ENCODE measurements around the gene CDSN. TPM values are rescaled to one million over a fixed set of nuclear protein-coding genes. Genes with fewer than 3 reads are reported as not detected.

CDSN gene
- polyA plus RNA-seq, 1 donor (not counting 4 experiments of a cell fraction or from before 2014, with no cell fraction given), result 4.0 TPM

GRCh38 chr6:31112478-31112877 lies 7.8 kb downstream of the CDSN start, which contains the start of gene C6orf15:
Gene C6orf15, minus strand, starts transcription at chr6:31112575. Its CDS starts 20 bp downstream, at chr6:31112555.
- Histone ChIP-seq H2AFZ (ENCODE audit: control insufficient read depth, low read length) (no peak within 1 kb of the TSS), H3K27ac (ENCODE audit: control insufficient read depth, insufficient read depth, low read length) (no peak within 1 kb of the TSS), H3K4me1 (ENCODE audit: control insufficient read depth, extremely low read depth, insufficient read depth, low read length) (peaks cover 38% of the 10 kb centered on the region), H3K27me3 (ENCODE audit: control insufficient read depth, extremely low read depth, insufficient read depth, low read length) (no peaks in the 10 kb centered on the region), H3K9ac (ENCODE audit: control insufficient read depth, extremely low read depth, insufficient read depth, low read length) (no peak within 1 kb of the TSS), H3K79me2 (ENCODE audit: control insufficient read depth, insufficient read depth, low read length) (peaks cover 25% of the 10 kb centered on the region), H4K20me1 (ENCODE audit: control insufficient read depth, extremely low read depth, insufficient read depth, low read length) (no peaks in the 10 kb centered on the region), H3K36me3 (ENCODE audit: control insufficient read depth in 2 of 2, extremely low read depth in 1 of 2, insufficient read depth in 2 of 2, low read length in 2 of 2) (peaks cover 3 to 4% of the 10 kb centered on the region in 2 experiments), H3K9me1 (ENCODE audit: control insufficient read depth, extremely low read depth, insufficient read depth, low read length) (no peaks in the 10 kb centered on the region), H3K9me3 (ENCODE audit: control insufficient read depth, low read depth, low read length) (no peaks in the 10 kb centered on the region), H3K4me3 (ENCODE audit: control insufficient read depth in 2 of 3, extremely low read depth in 1 of 3, insufficient read depth in 2 of 3, low read depth in 1 of 3, low read length in 3 of 3) (no peak within 1 kb of the TSS), H3K4me2 (ENCODE audit: control insufficient read depth, extremely low read depth, insufficient read depth, low read depth, low read length) (no peak within 1 kb of the TSS)
- DNase-seq (ENCODE audit: low read depth, low spot score) (no peak), FAIRE-seq (no peak)
- dilution Hi-C loops (cut with MboI; ENCODE audit: extremely low pct_ligation_motif_present, low sequenced_read_pairs), result no loop called here
- TF ChIP-seq, protein P1, sequence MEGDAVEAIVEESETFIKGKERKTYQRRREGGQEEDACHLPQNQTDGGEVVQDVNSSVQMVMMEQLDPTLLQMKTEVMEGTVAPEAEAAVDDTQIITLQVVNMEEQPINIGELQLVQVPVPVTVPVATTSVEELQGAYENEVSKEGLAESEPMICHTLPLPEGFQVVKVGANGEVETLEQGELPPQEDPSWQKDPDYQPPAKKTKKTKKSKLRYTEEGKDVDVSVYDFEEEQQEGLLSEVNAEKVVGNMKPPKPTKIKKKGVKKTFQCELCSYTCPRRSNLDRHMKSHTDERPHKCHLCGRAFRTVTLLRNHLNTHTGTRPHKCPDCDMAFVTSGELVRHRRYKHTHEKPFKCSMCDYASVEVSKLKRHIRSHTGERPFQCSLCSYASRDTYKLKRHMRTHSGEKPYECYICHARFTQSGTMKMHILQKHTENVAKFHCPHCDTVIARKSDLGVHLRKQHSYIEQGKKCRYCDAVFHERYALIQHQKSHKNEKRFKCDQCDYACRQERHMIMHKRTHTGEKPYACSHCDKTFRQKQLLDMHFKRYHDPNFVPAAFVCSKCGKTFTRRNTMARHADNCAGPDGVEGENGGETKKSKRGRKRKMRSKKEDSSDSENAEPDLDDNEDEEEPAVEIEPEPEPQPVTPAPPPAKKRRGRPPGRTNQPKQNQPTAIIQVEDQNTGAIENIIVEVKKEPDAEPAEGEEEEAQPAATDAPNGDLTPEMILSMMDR (optimal IDR thresholded peaks at IDR 0.05 in 1 of 3, IDR thresholded peaks at IDR 0.05 in 1 of 3, conservative IDR thresholded peaks at IDR 0.05 in 1 of 3; ENCODE audit: extremely low read depth in 1 of 3, insufficient read depth in 2 of 3, low read length in 3 of 3), result no peak
- TF ChIP-seq EZH2 (IDR thresholded peaks at IDR 0.05; ENCODE audit: low read length), result no peak

GRCh38 chr6:31111712-31112111 lies 8.5 kb downstream of the CDSN start:
- Histone ChIP-seq H3K4me1 (ENCODE audit: control insufficient read depth, extremely low read depth, insufficient read depth, low read length) (peaks cover 31% of the 10 kb centered on the region), H3K9me1 (ENCODE audit: control insufficient read depth, extremely low read depth, insufficient read depth, low read length) (no peaks in the 10 kb centered on the region), H3K27me3 (ENCODE audit: control insufficient read depth, extremely low read depth, insufficient read depth, low read length) (no peaks in the 10 kb centered on the region), H3K27ac (ENCODE audit: control insufficient read depth, insufficient read depth, low read length) (no peak overlapping the region), H3K4me3 (ENCODE audit: control insufficient read depth in 2 of 3, extremely low read depth in 1 of 3, insufficient read depth in 2 of 3, low read depth in 1 of 3, low read length in 3 of 3) (no peak overlapping the region), H3K36me3 (ENCODE audit: control insufficient read depth in 2 of 2, extremely low read depth in 1 of 2, insufficient read depth in 2 of 2, low read length in 2 of 2) (no peaks in the 10 kb centered on the region), H3K4me2 (ENCODE audit: control insufficient read depth, extremely low read depth, insufficient read depth, low read depth, low read length) (no peak overlapping the region), H2AFZ (ENCODE audit: control insufficient read depth, low read length) (no peak overlapping the region), H3K9me3 (ENCODE audit: control insufficient read depth, low read depth, low read length) (no peaks in the 10 kb centered on the region), H4K20me1 (ENCODE audit: control insufficient read depth, extremely low read depth, insufficient read depth, low read length) (no peaks in the 10 kb centered on the region), H3K79me2 (ENCODE audit: control insufficient read depth, insufficient read depth, low read length) (peaks cover 17% of the 10 kb centered on the region), H3K9ac (ENCODE audit: control insufficient read depth, extremely low read depth, insufficient read depth, low read length) (no peak overlapping the region)
- TF ChIP-seq, protein P1 (optimal IDR thresholded peaks at IDR 0.05 in 1 of 3, IDR thresholded peaks at IDR 0.05 in 1 of 3, conservative IDR thresholded peaks at IDR 0.05 in 1 of 3; ENCODE audit: extremely low read depth in 1 of 3, insufficient read depth in 2 of 3, low read length in 3 of 3), result no peak
- TF ChIP-seq EZH2 (IDR thresholded peaks at IDR 0.05; ENCODE audit: low read length), result no peak
- FAIRE-seq (no peak), DNase-seq (ENCODE audit: low read depth, low spot score) (no peak)
- dilution Hi-C loops (cut with MboI; ENCODE audit: extremely low pct_ligation_motif_present, low sequenced_read_pairs), result no loop called here
